ENCODE data around the gene NTMT1. TPM values are rescaled to one million over a fixed set of nuclear protein-coding genes. Genes with fewer than 3 reads are reported as not detected.

The NTMT1 gene
- total and polyA plus RNA-seq, 10 of the 15 experiments (the other 5 are each of a cell fraction or from before 2014, with no cell fraction given), result 12.8 to 85.4 (median 39.3) TPM

DNA sequence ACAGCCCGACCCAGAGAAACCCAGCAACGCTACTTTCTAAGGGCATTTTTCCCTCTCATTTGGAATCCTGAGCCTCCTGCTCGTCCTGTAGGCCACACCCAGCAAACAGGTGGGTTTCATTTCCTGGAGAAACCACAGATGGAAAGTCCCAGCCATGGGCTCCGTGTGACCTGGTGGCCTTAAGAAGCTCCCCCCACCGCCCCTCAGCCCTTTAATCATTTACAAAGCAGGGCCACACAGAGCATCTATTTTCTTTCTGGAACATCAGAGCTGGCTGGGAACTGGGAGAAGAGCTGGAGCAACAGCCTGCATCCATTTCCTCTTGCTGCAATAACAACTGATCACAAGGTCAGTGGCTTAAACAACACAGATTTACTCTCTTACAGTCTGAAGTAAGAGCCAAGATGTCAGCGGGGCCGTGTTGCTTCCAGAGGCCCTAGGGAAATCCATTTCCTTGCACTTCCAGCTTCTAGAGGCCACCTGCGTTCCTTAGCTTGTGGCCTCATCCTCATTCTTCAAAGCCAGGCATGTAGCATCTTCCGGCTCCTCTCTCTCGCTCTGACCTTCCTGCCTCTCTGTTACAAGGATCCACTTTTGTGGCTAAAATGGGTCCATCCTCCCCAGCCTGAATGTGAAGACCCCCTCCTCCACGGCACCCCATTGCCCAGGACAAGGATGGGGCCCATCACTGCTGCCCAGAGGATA is 45.6 kb upstream of the NTMT1 start (continued):
- TF ChIP-seq, protein P1, sequence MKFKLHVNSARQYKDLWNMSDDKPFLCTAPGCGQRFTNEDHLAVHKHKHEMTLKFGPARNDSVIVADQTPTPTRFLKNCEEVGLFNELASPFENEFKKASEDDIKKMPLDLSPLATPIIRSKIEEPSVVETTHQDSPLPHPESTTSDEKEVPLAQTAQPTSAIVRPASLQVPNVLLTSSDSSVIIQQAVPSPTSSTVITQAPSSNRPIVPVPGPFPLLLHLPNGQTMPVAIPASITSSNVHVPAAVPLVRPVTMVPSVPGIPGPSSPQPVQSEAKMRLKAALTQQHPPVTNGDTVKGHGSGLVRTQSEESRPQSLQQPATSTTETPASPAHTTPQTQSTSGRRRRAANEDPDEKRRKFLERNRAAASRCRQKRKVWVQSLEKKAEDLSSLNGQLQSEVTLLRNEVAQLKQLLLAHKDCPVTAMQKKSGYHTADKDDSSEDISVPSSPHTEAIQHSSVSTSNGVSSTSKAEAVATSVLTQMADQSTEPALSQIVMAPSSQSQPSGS (IDR thresholded peaks at IDR 0.05; ENCODE audit: low read length), result no peak
- TF ChIP-seq EED (IDR thresholded peaks at IDR 0.05; ENCODE audit: low read depth) (peak; percentile 89), TCF3 (IDR thresholded peaks at IDR 0.05; ENCODE audit: borderline replicate concordance, insufficient read depth, low read depth, low read length) (peak; percentile 70; the same call in 1 of the 2 replicates), RELA (IDR thresholded peaks at IDR 0.05; ENCODE audit: borderline replicate concordance, partially characterized antibody) (peak; percentile 88), GATAD2B (conservative IDR thresholded peaks at IDR 0.05; ENCODE audit: low read depth) (no peak), FOS (IDR thresholded peaks at IDR 0.05; ENCODE audit: borderline replicate concordance, extremely low read depth, insufficient read length) (no peak), NR2F1 (conservative IDR thresholded peaks at IDR 0.05) (peak; percentile 99), YY1 (IDR thresholded peaks at IDR 0.05; ENCODE audit: low read depth, low read length) (0 out of 2 replicates have a peak, but pooled peaks have one; percentile 12), DPF2 (IDR thresholded peaks at IDR 0.05) (peak; percentile 78), RAD21 (IDR thresholded peaks at IDR 0.05; ENCODE audit: insufficient read depth, low read depth, low read length) (no peak), CBFB (IDR thresholded peaks at IDR 0.05; ENCODE audit: low read depth) (peak; percentile 58; the same call in 1 of the 2 replicates)
- TF ChIP-seq, protein P2, sequence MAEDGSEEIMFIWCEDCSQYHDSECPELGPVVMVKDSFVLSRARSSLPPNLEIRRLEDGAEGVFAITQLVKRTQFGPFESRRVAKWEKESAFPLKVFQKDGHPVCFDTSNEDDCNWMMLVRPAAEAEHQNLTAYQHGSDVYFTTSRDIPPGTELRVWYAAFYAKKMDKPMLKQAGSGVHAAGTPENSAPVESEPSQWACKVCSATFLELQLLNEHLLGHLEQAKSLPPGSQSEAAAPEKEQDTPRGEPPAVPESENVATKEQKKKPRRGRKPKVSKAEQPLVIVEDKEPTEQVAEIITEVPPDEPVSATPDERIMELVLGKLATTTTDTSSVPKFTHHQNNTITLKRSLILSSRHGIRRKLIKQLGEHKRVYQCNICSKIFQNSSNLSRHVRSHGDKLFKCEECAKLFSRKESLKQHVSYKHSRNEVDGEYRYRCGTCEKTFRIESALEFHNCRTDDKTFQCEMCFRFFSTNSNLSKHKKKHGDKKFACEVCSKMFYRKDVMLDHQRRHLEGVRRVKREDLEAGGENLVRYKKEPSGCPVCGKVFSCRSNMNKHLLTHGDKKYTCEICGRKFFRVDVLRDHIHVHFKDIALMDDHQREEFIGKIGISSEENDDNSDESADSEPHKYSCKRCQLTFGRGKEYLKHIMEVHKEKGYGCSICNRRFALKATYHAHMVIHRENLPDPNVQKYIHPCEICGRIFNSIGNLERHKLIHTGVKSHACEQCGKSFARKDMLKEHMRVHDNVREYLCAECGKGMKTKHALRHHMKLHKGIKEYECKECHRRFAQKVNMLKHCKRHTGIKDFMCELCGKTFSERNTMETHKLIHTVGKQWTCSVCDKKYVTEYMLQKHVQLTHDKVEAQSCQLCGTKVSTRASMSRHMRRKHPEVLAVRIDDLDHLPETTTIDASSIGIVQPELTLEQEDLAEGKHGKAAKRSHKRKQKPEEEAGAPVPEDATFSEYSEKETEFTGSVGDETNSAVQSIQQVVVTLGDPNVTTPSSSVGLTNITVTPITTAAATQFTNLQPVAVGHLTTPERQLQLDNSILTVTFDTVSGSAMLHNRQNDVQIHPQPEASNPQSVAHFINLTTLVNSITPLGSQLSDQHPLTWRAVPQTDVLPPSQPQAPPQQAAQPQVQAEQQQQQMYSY (CRISPR knock-in tag; IDR thresholded peaks at IDR 0.05), result no peak
- TF ChIP-seq, protein P3, sequence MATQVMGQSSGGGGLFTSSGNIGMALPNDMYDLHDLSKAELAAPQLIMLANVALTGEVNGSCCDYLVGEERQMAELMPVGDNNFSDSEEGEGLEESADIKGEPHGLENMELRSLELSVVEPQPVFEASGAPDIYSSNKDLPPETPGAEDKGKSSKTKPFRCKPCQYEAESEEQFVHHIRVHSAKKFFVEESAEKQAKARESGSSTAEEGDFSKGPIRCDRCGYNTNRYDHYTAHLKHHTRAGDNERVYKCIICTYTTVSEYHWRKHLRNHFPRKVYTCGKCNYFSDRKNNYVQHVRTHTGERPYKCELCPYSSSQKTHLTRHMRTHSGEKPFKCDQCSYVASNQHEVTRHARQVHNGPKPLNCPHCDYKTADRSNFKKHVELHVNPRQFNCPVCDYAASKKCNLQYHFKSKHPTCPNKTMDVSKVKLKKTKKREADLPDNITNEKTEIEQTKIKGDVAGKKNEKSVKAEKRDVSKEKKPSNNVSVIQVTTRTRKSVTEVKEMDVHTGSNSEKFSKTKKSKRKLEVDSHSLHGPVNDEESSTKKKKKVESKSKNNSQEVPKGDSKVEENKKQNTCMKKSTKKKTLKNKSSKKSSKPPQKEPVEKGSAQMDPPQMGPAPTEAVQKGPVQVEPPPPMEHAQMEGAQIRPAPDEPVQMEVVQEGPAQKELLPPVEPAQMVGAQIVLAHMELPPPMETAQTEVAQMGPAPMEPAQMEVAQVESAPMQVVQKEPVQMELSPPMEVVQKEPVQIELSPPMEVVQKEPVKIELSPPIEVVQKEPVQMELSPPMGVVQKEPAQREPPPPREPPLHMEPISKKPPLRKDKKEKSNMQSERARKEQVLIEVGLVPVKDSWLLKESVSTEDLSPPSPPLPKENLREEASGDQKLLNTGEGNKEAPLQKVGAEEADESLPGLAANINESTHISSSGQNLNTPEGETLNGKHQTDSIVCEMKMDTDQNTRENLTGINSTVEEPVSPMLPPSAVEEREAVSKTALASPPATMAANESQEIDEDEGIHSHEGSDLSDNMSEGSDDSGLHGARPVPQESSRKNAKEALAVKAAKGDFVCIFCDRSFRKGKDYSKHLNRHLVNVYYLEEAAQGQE (IDR thresholded peaks at IDR 0.05; ENCODE audit: low read depth, low read length), result no peak
- TF ChIP-seq, protein P4, sequence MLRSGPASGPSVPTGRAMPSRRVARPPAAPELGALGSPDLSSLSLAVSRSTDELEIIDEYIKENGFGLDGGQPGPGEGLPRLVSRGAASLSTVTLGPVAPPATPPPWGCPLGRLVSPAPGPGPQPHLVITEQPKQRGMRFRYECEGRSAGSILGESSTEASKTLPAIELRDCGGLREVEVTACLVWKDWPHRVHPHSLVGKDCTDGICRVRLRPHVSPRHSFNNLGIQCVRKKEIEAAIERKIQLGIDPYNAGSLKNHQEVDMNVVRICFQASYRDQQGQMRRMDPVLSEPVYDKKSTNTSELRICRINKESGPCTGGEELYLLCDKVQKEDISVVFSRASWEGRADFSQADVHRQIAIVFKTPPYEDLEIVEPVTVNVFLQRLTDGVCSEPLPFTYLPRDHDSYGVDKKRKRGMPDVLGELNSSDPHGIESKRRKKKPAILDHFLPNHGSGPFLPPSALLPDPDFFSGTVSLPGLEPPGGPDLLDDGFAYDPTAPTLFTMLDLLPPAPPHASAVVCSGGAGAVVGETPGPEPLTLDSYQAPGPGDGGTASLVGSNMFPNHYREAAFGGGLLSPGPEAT (IDR thresholded peaks at IDR 0.05; ENCODE audit: low read depth), result peak; percentile 85
- TF ChIP-seq, protein P5, sequence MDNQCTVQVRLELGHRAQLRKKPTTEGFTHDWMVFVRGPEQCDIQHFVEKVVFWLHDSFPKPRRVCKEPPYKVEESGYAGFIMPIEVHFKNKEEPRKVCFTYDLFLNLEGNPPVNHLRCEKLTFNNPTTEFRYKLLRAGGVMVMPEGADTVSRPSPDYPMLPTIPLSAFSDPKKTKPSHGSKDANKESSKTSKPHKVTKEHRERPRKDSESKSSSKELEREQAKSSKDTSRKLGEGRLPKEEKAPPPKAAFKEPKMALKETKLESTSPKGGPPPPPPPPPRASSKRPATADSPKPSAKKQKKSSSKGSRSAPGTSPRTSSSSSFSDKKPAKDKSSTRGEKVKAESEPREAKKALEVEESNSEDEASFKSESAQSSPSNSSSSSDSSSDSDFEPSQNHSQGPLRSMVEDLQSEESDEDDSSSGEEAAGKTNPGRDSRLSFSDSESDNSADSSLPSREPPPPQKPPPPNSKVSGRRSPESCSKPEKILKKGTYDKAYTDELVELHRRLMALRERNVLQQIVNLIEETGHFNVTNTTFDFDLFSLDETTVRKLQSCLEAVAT (IDR thresholded peaks at IDR 0.05), result 0 out of 2 replicates have a peak, but pooled peaks have one; percentile 28

Measured in GM12878 (cell line).